HG02943 (cell line): Measurements from ENCODE around the gene PNPLA6.

Source experiments
- ATAC-seq: cut with Tn5 transposase; IDR thresholded peaks from one replicate; pipeline ENCODE4 v1.9.1; 2021; ENCODE audit warnings: mild to moderate bottlenecking, low read depth, moderate library complexity; ENCODE audit not compliant: unreplicated experiment

Gene PNPLA6

GRCh38 chr19:7595466-7596133, 60.1 kb downstream of the PNPLA6 start, which contains the start of gene CAMSAP3:
Gene CAMSAP3, plus strand, starts transcription at chr19:7595863. Its CDS starts 140 bp downstream, at chr19:7596003.
- no peak for ATAC-seq

- no peak for ATAC-seq
Observed at GRCh38 chr19:7596211-7596937, 60.9 kb downstream of the PNPLA6 start.

- ATAC-seq = no peak
Observed at GRCh38 chr19:7597689-7598088, 62.2 kb downstream of the PNPLA6 start.

GRCh38 chr19:7598180-7598579, 62.7 kb downstream of the PNPLA6 start:
- ATAC-seq = no peak

- ATAC-seq = no peak
Observed at GRCh38 chr19:7600721-7601120, 65.2 kb downstream of the PNPLA6 start.

- no peak for ATAC-seq
Observed at GRCh38 chr19:7602240-7602934, 66.9 kb downstream of the PNPLA6 start.

- ATAC-seq = no peak
Observed at GRCh38 chr19:7602935-7603497, 67.5 kb downstream of the PNPLA6 start.

GRCh38 chr19:7603919-7604318, 68.4 kb downstream of the PNPLA6 start:
- no peak for ATAC-seq

- no peak for ATAC-seq
Observed at GRCh38 chr19:7605490-7606222, 70.1 kb downstream of the PNPLA6 start.

GRCh38 chr19:7606289-7606688, 70.8 kb downstream of the PNPLA6 start:
- no peak for ATAC-seq

- ATAC-seq = no peak
Observed at GRCh38 chr19:7607212-7607873, 71.8 kb downstream of the PNPLA6 start.

- no peak for ATAC-seq
Observed at GRCh38 chr19:7607874-7608560, 72.5 kb downstream of the PNPLA6 start.

- no peak for ATAC-seq
Observed at GRCh38 chr19:7610491-7611240, 75.1 kb downstream of the PNPLA6 start.
